HT-29 (cell line): ENCODE measurements around the gene HERC3. TPM values are rescaled to one million over a fixed set of nuclear protein-coding genes. Genes with fewer than 3 reads are reported as not detected.

Experiments used
- DNase-seq: peaks from one replicate; pipeline ENCODE4 v3.0.0-alpha.2; 2015; ENCODE audit warnings: low spot score
- small RNA-seq: library from RNA; depleted of rRNA; stranded (forward); fragments of <200 nt; gene quantifications from one replicate; pipeline ENCODE3, GENCODE V24; 2014
- total RNA-seq: library from RNA; depleted of rRNA; stranded (reverse); fragments of >200 nt; shearing (Covaris generic); gene quantifications from 2 replicates; pipeline ENCODE4 v1.2.3, GENCODE V29; 2014; rRNA removed

The HERC3 gene
- total RNA-seq, 1 experiment from 2014 or later, result 5.0 TPM

DNA sequence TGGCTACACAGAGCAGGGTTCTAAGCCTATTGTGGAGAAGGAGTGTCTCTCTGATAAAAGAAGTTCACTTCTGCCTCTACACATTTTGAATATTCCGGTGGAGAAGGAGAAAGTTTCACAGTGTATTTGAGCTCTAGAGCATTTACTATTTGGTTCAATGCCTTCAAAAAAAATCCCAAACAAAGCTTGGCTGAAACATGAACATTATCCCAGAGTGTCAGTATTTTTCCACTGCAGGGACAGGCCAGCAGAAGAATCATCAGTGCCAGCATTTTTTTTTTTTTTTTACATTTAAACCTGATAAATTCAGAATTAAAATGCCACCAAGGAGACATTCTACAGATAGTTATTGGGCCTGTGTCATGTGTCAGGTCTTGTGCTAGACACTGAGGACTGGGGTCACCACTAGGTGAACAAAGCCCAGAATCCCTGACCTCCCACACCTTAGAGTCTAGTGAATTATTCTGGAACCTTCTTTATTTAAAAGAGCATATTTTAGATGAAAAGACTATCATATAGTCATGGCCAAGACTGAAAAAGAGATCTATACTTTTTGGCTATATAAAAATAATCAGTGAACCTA is 153.4 kb downstream of the HERC3 start:
- no peak for DNase-seq

DNA sequence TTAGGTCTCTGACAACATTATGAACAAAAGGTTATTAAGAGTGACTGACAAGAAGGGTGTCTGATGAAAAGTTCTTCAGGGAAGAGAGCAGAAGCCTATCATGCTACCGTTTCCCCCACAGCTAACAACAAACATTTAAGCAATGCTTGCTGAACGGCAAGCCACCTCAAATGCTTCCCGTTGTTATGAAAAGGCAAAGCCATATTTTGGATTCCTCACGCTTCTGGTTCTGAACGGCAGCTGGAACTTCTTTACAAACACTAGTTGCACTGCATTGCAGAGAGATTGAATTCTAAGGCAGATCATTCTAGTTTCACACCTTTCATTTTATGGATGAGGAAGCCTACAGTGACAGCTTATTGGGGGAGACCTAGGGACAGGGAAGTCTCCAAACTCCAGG is 153.9 kb downstream of the HERC3 start:
- DNase-seq, result no peak

DNA sequence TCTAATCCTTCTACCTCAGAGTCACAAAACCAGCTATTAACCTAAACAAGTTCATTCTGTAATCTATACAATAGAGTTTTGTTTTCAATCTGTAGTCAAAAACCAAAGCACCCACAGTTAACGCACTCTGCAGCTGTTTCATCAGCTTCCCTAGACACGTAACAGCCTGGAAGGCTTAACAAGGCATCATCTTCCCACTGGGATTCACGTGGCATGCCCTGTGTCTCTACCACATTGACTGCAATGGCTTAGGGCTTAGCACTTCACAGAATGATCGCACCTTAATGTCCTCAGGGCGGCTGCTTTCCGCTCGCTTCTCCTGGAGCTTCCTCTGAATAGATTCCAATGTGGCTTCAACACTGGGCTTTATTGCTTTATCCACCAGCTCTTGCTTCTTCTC is 155.1 kb downstream of the HERC3 start:
- no peak for DNase-seq

DNA sequence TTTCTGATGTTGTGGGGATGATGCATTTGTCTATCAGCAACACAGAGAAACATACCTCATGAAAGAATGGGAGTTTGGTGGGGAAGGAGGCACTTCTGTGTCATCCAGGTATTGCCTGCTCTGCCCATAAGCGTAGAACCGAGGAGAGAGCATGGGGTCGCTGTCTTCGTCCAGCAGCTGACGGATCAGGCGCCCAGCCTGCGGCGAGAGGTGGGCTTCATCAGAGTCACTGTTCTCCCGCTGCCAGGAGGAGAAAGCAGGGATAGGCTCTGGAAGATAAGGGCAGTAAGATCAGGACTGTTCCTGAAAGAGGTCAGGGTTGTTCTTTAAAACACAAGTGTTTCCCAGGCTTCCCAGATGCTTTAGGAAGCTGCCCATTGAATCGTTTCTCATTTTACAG is 158.1 kb downstream of the HERC3 start:
- DNase-seq, result no peak

DNA sequence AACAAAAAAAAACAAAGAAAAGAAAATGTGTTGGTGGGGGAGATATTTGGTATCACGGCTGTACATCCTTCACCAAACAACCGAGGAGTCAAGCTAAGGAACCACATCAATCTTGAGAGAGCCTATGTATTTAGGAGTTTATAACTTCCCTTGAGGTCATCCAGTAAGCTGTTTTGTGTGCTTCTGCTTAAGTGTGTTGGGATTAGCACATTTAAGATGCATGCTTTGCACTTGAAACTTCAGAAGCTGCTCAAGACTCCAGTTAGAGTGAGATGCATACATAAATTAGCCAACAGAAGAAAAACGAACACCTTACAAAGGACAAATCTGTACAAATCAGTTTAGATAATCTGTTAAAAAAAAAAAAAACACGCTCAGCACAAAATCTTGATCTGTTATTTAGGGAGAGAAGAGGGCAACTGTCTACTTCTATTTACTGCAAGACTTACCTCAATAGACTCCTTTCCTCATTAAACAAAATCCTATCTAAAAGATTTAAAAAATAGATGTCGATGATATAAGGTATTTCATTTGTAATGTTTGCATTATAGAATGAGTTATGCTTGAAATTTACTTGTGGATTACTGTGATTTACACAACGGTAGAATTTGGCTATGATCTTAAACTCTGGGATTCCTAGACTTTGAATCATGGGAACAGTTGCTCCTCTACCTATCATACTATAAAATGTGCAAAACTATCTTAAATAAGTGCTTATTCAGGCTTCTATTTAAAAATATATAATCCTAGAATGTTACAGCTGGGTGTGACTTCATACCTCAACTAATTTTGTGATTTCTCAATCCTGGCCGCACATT is 159.2 kb downstream of the HERC3 start:
- DNase-seq, result no peak

DNA sequence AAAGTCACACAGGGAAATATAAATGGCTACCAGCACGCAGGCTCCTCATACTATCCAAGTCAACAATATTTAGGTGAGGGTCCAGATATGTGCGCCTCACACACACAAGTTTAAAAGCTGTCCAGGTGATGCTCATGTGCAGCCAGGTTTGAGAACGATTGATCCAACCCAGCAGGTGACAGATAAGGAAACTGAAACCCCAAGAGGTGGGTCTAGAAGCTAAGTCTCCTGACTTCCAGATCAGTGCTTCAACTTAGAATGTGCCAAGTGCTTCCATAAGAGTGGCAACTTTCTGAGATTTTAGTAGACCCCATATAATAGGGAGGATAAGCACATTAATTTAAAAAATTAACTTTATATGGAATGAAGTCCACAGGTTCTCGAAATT is 159.8 kb downstream of the HERC3 start:
- DNase-seq, result no peak

DNA sequence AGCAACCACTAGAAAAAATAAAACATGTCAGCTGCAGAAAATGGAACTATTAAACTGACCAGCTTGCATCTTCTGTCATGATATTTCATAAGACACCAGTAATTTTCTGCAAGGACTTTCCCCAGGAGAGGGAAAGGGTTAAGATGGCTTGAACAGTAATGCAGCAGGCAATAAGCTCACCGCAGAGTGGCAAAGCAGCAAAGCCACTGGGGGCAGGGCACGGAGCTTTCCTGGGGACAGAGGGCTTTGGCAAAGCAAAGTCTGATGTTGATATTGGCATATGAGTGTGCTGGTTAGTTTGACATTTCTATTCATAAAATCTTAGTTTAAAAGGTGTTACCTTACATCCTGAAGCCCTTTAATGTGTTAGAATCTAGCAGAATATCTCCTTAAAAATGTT is 160.5 kb downstream of the HERC3 start:
- DNase-seq, result no peak

DNA sequence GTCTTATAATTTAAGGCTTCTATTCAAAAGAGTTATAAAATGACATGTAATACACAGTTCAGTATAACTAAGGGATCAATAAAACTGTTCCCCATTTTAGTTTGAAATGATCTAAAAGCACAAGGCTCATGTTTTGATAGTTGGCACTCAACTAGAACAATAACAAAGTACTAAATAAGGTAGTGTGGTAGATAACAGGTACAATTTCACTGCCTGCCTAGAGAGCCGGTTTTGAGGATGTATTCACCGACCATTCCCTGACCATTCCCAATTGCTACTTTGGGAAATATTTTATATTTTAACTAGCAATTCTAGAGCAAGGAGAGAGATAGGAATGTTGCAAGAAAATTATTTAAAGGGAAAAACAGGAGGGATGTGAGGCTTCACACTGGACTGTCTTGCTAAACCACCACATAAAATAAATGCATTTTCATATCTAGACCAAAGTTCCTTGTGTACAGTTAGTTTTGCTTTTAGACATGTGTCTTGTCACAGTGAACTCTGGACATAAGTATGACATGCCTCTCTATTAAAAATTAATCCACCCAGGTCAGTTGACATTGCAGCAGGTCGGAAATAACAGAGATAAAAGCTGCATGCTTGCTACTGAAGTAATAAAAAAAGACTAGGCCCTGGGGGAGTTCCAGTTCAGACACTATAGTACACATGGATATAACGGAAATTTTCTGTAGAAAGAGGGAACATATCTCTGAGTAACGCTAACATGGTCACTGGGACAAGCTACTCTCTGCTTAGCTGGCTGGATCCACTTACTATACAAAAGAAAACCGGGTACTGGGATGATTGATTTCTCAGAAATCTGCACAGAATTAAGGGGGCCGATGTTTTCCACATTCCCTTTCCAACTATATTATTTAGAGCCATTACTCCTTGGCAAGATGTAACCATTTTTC is 161.6 kb downstream of the HERC3 start:
- DNase-seq, result peak; percentile 35

DNA sequence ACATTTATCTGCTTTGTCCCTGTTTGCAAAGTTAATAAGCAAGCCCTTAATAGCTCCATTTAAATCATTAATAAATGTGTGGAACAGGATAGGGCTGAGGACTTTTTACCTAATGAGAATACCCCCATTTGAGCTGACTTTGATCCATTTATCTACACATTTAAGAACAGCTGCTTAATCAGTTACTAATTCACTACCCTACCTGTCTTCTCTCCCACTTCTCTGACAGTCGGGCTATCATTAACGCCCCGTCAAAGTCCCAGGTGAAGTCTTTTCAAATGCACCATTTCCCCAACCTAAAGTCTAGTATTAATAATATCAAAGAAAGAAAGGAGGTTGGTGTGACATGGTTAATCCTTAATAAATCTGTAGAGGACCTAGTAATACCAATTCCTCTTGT is 162.5 kb downstream of the HERC3 start:
- no peak for DNase-seq

DNA sequence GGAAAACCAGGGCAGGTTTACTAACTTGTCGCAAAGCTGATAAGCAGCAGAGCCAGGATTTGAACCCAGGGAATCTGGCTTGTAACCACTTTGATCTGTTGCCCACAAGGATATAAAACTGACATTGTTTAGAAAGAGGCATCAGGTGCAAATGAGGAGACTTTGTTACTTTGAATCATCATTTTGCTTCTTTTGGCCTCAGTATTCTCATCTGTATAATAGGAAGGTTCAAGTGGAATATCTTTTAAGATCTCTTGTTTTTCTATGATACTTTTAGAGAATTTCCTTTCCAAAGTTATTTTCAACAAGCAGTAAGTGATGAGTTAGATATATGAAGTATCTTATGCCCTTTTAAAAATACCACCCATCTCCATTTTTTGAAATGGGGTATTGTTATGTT is 163.2 kb downstream of the HERC3 start:
- DNase-seq, result no peak

DNA sequence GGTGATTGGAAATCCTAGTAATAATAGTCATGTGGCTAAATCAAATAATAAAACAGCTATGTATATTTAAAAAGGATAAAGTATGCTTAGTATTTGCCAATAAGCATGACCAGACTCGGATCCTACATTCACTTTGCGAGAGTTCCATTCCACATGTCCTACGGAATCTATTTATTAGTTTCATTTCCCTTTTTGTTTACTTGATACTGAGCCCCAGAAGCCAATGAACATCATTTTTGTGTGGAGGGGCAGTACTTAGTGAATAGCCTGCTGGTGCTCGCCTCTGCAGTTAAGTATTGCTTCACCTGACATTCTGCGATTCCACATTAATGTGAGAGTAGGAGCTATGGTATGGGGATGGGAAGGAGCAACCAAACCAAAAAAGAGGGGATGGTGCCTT is 163.9 kb downstream of the HERC3 start:
- no peak for DNase-seq

DNA sequence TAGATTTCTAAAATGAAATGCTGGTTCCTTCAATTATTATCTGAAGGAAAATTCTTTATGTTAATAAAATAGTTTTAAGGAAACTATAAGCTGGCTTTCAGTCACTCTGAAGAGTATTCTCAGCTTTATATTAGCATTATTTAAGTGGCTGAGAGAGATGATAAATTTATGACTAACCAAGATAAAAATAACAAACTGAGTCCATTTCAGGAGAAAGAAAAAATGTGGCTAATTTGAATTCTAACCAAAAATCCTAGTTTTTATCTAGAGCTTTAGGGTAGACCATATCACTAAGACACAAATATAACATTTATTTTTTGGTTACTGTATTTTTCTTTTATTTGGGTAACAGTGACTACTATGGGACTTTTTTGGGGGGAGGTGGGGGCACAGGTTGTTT is 164.8 kb downstream of the HERC3 start:
- DNase-seq, result no peak

DNA sequence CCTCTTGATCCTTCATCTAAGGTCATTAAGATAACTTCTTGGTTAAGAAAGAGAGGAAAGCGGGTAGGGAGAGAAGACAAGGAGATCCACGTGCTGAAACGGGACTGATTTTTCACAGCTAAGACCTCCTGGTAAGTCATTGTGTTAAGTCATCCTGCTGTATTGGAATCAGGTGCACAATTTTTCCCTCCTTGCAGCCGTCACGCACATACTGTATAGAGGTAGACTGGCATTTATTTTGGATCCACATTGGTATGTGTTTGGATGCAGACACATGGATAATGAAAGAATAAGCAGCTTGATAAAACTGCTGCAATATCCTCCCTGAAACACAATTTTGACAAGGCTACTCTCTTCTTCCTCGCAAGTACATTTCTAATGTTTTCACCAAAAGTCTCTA is 165.5 kb downstream of the HERC3 start:
- no peak for DNase-seq

Small RNA genes within 50 kb of the gene (small RNA-seq; reads per million reads assigned to genes)
- gene RF02115, result not detected
- not detected for gene RNU6-33P

Other genes with a start within 250 kb of the HERC3 start
- gene HERC6, start 213.6 kb upstream of the HERC3 start, total RNA-seq, result 9.5 and 12.8 TPM in 2 replicates
- gene HERC5, start 135.4 kb upstream of the HERC3 start, total RNA-seq, result 0.23 and 0.70 TPM in 2 replicates
- 78.9 and 86.0 TPM in 2 replicates for gene PYURF, start 68.7 kb upstream of the HERC3 start, total RNA-seq
- 1.8 and 2.0 TPM in 2 replicates for gene NAP1L5, start 105.3 kb downstream of the HERC3 start, total RNA-seq